Activated naive CD8-positive, alpha-beta T cell treated with anti-CD3 and anti-CD28 coated beads, Interleukin-2, amount 10 ng/mL, durations not matched to agents 7 days and 5 days (primary cell): ENCODE measurements around the gene TMEM45B. TPM values are rescaled to one million over a fixed set of nuclear protein-coding genes. Genes with fewer than 3 reads are reported as not detected.
"Not testable (repeated sequence)": the region's sequence is repeated elsewhere in the genome, so short reads cannot be mapped to it uniquely, and the experiment has no call there.

Source experiments
- ATAC-seq: fragments of 150-1000 bp; cut with Tn5 transposase; one replicate; pipeline ENCODE4 v1.10.0; 2021; ENCODE audit warnings: low read depth, moderate library complexity
- POLR2A ChIA-PET: fragments of 350-600 bp; sonication (Branson Sonifier 250); formaldehyde crosslinking; loops from one replicate; lab custom pipeline; 2021; ENCODE audit warnings: antibody characterized with exemption; lab: Charles Lee
- DNase-seq: peaks from one replicate; pipeline ENCODE4 v3.0.0; 2021
- H3K27ac Mint-ChIP-seq: one replicate; pipeline ENCODE4 v1.8.0; 2022; ENCODE audit warnings: mild to moderate bottlenecking, mixed read lengths
- H3K27me3 Mint-ChIP-seq: one replicate; pipeline ENCODE4 v1.8.0; 2022; ENCODE audit warnings: mild to moderate bottlenecking, moderate library complexity, mixed read lengths
- H3K36me3 Mint-ChIP-seq: one replicate; pipeline ENCODE4 v1.8.0; 2021; ENCODE audit warnings: mild to moderate bottlenecking, mixed read lengths
- H3K4me1 Mint-ChIP-seq: one replicate; pipeline ENCODE4 v1.8.0; 2021; ENCODE audit warnings: mixed read lengths
- H3K4me3 Mint-ChIP-seq: one replicate; pipeline ENCODE4 v1.8.0; 2022; ENCODE audit warnings: mild to moderate bottlenecking, moderate library complexity, mixed read lengths
- H3K9me3 Mint-ChIP-seq: one replicate; pipeline ENCODE4 v1.8.0; 2021; ENCODE audit warnings: mixed read lengths
- total RNA-seq, 2 experiments: library from RNA; stranded (reverse); gene quantifications; one replicate each; pipeline ENCODE4 v1.2.3, GENCODE V29; 2021

Gene TMEM45B
- total RNA-seq, 2 experiments from 2014 or later, result 0.91 to 1.5 TPM

DNA sequence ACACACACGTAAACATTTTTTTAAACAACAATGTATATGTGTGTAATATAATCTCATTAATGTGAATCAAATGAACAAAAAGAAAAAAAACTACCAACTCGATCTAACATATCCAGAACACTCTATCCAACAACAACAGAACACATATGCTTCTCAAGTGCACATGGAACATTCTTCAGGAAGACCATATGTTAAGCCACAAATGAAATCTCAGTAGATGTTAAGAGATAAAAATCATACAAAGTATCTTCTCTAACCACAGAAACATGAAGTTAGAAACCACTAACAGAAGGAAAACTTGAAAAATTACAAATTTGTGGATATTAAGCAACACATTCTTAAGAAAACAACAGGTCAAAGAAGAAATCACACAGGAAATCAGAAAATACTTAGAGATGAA, 25.5 kb upstream of the TMEM45B start:
- H3K36me3 Mint-ChIP-seq, result peaks cover 3% of the 10 kb centered on the region
- POLR2A ChIA-PET, result no interaction called here
- ATAC-seq (no peak), DNase-seq (no peak)
- peaks cover 23% of the 10 kb centered on the region for H3K27me3 Mint-ChIP-seq
- no peak overlapping the region for H3K4me3 Mint-ChIP-seq
- peaks cover 5% of the 10 kb centered on the region for H3K4me1 Mint-ChIP-seq
- H3K9me3 Mint-ChIP-seq, result peaks cover 2% of the 10 kb centered on the region
- no peak overlapping the region for H3K27ac Mint-ChIP-seq

- POLR2A ChIA-PET, result no interaction called here
- no peak overlapping the region for H3K4me3 Mint-ChIP-seq
- no peak overlapping the region for H3K27ac Mint-ChIP-seq
- H3K4me1 Mint-ChIP-seq, result peaks cover 5% of the 10 kb centered on the region
- peaks cover 9% of the 10 kb centered on the region for H3K9me3 Mint-ChIP-seq
- H3K36me3 Mint-ChIP-seq, result peaks cover 3% of the 10 kb centered on the region
- ATAC-seq (no peak), DNase-seq (no peak)
- peaks cover 31% of the 10 kb centered on the region for H3K27me3 Mint-ChIP-seq
Measured at GRCh38 chr11:129791515-129791914, 24.1 kb upstream of the TMEM45B start.

- H3K4me3 Mint-ChIP-seq, result no peak overlapping the region
- H3K27ac Mint-ChIP-seq, result no peak overlapping the region
- H3K9me3 Mint-ChIP-seq, result peaks cover 9% of the 10 kb centered on the region
- no peak for ATAC-seq
- no peak for DNase-seq
- POLR2A ChIA-PET, result no interaction called here
- peaks cover 5% of the 10 kb centered on the region for H3K4me1 Mint-ChIP-seq
- H3K27me3 Mint-ChIP-seq, result peaks cover 29% of the 10 kb centered on the region
- peaks cover 3% of the 10 kb centered on the region for H3K36me3 Mint-ChIP-seq
Measured at GRCh38 chr11:129792663-129793062, 23.0 kb upstream of the TMEM45B start.

DNA sequence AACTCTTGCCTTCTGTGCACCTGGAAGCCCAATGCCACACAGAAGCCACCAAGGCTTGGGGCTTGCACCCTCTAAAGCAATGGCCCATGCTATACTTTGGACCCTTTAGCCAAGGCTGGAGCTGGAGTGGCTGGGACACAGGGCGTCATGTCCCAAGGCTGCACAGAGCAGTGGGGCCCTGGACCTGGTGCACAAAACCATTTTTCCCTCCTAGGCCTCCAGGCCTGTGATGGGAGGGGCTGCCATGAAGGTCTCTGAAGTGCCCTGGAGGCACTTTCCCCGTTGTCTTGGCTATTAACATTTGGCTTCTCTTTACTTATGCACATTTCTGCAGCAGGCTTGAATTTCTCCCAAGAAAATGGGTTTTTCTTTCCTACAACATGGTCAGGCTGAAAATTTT, 20.6 kb upstream of the TMEM45B start:
- Mint-ChIP-seq H3K4me3 (no peak overlapping the region), H3K9me3 (peaks cover 21% of the 10 kb centered on the region), H3K27ac (no peak overlapping the region), H3K4me1 (peaks cover 4% of the 10 kb centered on the region), H3K27me3 (peaks cover 36% of the 10 kb centered on the region), H3K36me3 (peaks cover 8% of the 10 kb centered on the region)
- POLR2A ChIA-PET, result no interaction called here
- ATAC-seq (no peak), DNase-seq (no peak)

DNA sequence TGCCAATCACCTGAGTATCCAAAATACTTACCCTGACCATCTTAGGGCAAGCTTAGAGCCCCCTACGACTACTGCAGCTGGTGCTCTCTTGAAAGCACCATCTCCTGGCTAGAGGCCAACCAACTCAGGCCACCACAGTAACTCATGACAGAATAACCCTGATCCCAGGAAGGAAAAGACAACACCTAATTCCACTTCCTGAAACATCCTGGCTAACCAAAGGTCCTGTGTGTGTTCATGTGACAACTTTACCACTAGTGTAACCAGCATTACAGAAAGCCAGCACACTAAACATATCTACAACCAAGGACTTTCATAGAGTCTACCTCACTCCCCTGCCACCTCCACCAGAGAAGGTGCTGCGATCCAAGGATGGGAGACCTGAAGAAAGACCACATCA, 17.4 kb upstream of the TMEM45B start:
- ATAC-seq, result no peak

GRCh38 chr11:129800162-129800561, 15.5 kb upstream of the TMEM45B start:
- DNase-seq, ATAC-seq, POLR2A ChIA-PET, H3K27ac Mint-ChIP-seq, H3K4me3 Mint-ChIP-seq: not testable (repeated sequence)
- Mint-ChIP-seq H3K4me1 (peaks cover 15% of the 10 kb centered on the region), H3K36me3 (peaks cover 16% of the 10 kb centered on the region), H3K27me3 (peaks cover 34% of the 10 kb centered on the region), H3K9me3 (peaks cover 27% of the 10 kb centered on the region)

More for the DNA sequence above, 17.4 kb upstream of the TMEM45B start:
- no peak overlapping the region for H3K4me3 Mint-ChIP-seq
- peaks cover 28% of the 10 kb centered on the region for H3K27me3 Mint-ChIP-seq
- peaks cover 2% of the 10 kb centered on the region for H3K4me1 Mint-ChIP-seq
- H3K27ac Mint-ChIP-seq, result no peak overlapping the region
- peaks cover 24% of the 10 kb centered on the region for H3K9me3 Mint-ChIP-seq
- no peak for DNase-seq
- POLR2A ChIA-PET, result interaction anchor here (0.5 to 0.6 kb wide), 2 partner anchors 15 to 125 kb away, joined by 4 to 5 read pairs; no protein-coding TSS in a partner anchor
- H3K36me3 Mint-ChIP-seq, result peaks cover 11% of the 10 kb centered on the region

GRCh38 chr11:129800655-129801054, 15.0 kb upstream of the TMEM45B start:
- peaks cover 23% of the 10 kb centered on the region for H3K9me3 Mint-ChIP-seq

GRCh38 chr11:129803533-129803932, 12.1 kb upstream of the TMEM45B start:
- no peak for DNase-seq
- POLR2A ChIA-PET, result interaction anchor here (0.5 to 1.0 kb wide), 2 partner anchors 56 to 316 kb away, joined by 3 read pairs; no protein-coding TSS in a partner anchor
- Mint-ChIP-seq H3K27ac (peak overlapping the region; percentile 55), H3K27me3 (peaks cover 43% of the 10 kb centered on the region), H3K4me3 (peak overlapping the region; percentile 21), H3K4me1 (peaks cover 15% of the 10 kb centered on the region), H3K36me3 (peaks cover 17% of the 10 kb centered on the region), H3K9me3 (peaks cover 20% of the 10 kb centered on the region)
- no peak for ATAC-seq

More at GRCh38 chr11:129800655-129801054, 15.0 kb upstream of the TMEM45B start:
- Mint-ChIP-seq H3K27ac (no peak overlapping the region), H3K4me1 (peaks cover 15% of the 10 kb centered on the region), H3K4me3 (no peak overlapping the region), H3K36me3 (peaks cover 17% of the 10 kb centered on the region), H3K27me3 (peaks cover 32% of the 10 kb centered on the region)
- DNase-seq, result no peak
- POLR2A ChIA-PET, result no interaction called here
- no peak for ATAC-seq

- DNase-seq (no peak), ATAC-seq (peak; percentile 70)
- Mint-ChIP-seq H3K4me3 (peak overlapping the region; percentile 21), H3K4me1 (peaks cover 15% of the 10 kb centered on the region), H3K27ac (peak overlapping the region; percentile 55), H3K36me3 (peaks cover 17% of the 10 kb centered on the region), H3K9me3 (peaks cover 20% of the 10 kb centered on the region), H3K27me3 (peaks cover 42% of the 10 kb centered on the region)
- POLR2A ChIA-PET, result interaction anchor here (1.0 to 1.3 kb wide), 2 partner anchors 49 to 55 kb away, joined by 3 to 4 read pairs; no protein-coding TSS in a partner anchor
Measured at GRCh38 chr11:129804012-129804411, 11.6 kb upstream of the TMEM45B start.

DNA sequence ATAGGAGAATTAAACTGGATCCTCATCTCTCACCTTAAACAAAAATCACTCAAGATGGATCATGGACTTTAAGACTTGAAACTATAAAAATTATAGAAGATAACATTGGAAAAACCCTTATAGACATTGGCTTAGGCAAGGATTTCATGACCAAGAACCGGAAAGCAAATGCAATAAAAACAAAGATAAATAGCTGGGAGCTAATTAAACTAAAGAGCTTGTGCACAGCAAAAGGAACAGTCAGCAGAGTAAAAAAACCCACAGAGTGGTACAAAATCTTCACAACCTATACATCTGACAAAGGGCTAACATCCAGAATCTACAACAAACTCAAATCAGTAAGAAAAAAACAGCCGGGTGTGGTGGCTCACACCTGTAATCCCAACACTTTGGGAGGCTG, 7.4 kb upstream of the TMEM45B start:
- POLR2A ChIA-PET, H3K27ac Mint-ChIP-seq, DNase-seq, H3K36me3 Mint-ChIP-seq, H3K4me3 Mint-ChIP-seq, ATAC-seq: not testable (repeated sequence)
- Mint-ChIP-seq H3K9me3 (peaks cover 13% of the 10 kb centered on the region), H3K27me3 (peaks cover 56% of the 10 kb centered on the region), H3K4me1 (peaks cover 13% of the 10 kb centered on the region)

DNA sequence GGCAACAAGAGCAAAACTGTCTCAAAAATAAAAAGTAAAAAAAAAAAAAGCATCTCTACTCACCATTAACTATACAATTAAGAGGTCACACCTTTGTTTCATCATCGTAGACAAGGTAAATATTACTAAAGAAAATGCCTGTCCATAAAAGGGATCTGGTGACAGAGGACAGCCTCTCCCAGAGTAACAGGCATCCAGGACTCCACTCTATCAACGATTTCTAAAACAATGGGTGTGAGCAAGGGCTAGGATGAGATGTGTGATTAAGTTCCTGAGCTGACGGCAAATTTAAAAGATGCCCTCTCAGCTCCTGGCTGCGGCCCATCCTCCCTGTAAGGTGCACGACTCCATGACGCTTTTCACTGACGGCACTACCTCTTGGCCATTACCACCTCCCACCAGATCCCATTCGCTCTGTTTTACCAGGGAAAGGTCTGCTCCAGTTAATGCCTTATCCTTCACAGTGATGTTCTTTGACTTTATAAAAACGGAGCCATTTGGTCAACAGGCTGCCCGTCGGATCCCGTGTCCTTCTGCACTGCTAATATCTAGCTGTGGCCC, 2.3 kb upstream of the TMEM45B start:
- H3K4me3 Mint-ChIP-seq, result no peak overlapping the region
- no peak for DNase-seq
- H3K27me3 Mint-ChIP-seq, result peaks cover 63% of the 10 kb centered on the region
- H3K27ac Mint-ChIP-seq, result no peak overlapping the region
- no peak for ATAC-seq
- H3K4me1 Mint-ChIP-seq, result peaks cover 23% of the 10 kb centered on the region
- POLR2A ChIA-PET, result interaction anchor here (0.7 to 1.3 kb wide), 3 partner anchors 15 to 189 kb away, joined by 3 to 4 read pairs (median 4); partner anchors contain the start of gene PRDM10
- no peaks in the 10 kb centered on the region for H3K36me3 Mint-ChIP-seq
- peaks cover 7% of the 10 kb centered on the region for H3K9me3 Mint-ChIP-seq

- H3K9me3 Mint-ChIP-seq, result peaks cover 3% of the 10 kb centered on the region
- ATAC-seq (peak; percentile 72), DNase-seq (peak; percentile 65)
- peaks cover 28% of the 10 kb centered on the region for H3K4me1 Mint-ChIP-seq
- peak overlapping the region; percentile 51 for H3K4me3 Mint-ChIP-seq
- POLR2A ChIA-PET, result interaction anchor here (1.3 kb wide), 1 partner anchor 188 kb away, joined by 4 read pairs; the partner anchor contains the start of gene PRDM10
- no peaks in the 10 kb centered on the region for H3K36me3 Mint-ChIP-seq
- H3K27ac Mint-ChIP-seq, result peak overlapping the region; percentile 47
- H3K27me3 Mint-ChIP-seq, result peaks cover 72% of the 10 kb centered on the region
Measured at GRCh38 chr11:129814244-129815014, 1.2 kb upstream of the TMEM45B start.

DNA sequence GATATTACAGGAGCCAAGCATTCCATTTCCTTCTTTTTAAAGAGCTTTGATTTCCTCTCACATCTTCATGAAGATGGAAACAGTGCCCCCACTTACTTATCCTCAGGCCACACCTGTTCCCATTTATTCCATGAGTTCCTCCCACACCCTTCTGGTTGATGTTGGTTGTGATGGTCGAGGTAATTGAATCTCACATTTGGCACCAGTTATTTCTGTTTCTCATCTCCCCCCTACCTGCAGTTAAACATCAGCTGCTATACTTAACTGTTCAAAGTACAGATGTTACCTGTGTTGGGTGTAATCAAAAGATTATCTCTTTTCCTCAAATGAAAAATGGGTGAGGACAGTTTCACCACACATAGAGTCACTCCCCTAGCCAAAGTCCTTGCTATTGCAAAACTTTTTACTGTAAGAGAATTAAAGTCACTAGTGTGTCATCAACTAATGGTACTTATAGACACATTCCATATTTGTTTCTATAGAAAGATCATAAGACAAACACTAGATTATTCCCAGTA, 1.9 kb downstream of the TMEM45B start:
- ATAC-seq (no peak), DNase-seq (no peak)
- H3K27me3 Mint-ChIP-seq, result peaks cover 82% of the 10 kb centered on the region
- peaks cover 28% of the 10 kb centered on the region for H3K4me1 Mint-ChIP-seq
- no peak overlapping the region for H3K4me3 Mint-ChIP-seq
- peaks cover 2% of the 10 kb centered on the region for H3K9me3 Mint-ChIP-seq
- no peaks in the 10 kb centered on the region for H3K36me3 Mint-ChIP-seq
- POLR2A ChIA-PET, result no interaction called here
- no peak overlapping the region for H3K27ac Mint-ChIP-seq
